ENCODE results near the gene GUCY1A1.

The GUCY1A1 gene, protein sequence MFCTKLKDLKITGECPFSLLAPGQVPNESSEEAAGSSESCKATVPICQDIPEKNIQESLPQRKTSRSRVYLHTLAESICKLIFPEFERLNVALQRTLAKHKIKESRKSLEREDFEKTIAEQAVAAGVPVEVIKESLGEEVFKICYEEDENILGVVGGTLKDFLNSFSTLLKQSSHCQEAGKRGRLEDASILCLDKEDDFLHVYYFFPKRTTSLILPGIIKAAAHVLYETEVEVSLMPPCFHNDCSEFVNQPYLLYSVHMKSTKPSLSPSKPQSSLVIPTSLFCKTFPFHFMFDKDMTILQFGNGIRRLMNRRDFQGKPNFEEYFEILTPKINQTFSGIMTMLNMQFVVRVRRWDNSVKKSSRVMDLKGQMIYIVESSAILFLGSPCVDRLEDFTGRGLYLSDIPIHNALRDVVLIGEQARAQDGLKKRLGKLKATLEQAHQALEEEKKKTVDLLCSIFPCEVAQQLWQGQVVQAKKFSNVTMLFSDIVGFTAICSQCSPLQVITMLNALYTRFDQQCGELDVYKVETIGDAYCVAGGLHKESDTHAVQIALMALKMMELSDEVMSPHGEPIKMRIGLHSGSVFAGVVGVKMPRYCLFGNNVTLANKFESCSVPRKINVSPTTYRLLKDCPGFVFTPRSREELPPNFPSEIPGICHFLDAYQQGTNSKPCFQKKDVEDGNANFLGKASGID

GRCh38 chr4:155666344-155667221 is at the start of gene GUCY1A1:
Gene GUCY1A1 (plus strand): TSS chr4:155666848. CDS start chr4:155696868, 30,020 bp downstream.
- peak within 1 kb of the TSS; percentile 78 for H3K4me3 ChIP-seq (ENCODE audit: low read length)
- TF ChIP-seq ZNF274 (IDR thresholded peaks at IDR 0.05; ENCODE audit: low read depth, low read length) = no peak

DNA sequence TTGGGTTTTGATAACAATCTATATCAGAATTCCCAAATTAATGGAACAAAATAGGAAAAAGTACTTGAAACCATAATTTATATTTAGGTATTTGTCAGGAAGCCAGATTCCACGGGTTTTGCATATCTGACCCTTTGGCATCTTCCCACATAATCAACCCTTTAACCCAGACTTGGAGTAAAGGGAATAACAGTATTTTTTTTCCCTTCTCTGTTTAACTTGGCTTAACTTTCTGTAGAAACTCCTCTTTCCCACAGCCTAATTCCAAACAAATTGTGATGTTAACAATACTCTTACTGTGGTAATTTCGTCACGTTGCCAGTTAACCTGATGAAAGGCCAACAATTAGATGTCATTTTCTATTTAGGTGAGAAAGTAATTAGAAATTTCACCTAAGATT is 49.4 kb upstream of the GUCY1A1 start:
- no peak for TF ChIP-seq ZNF274 (IDR thresholded peaks at IDR 0.05; ENCODE audit: low read depth, low read length)
- H3K4me3 ChIP-seq (ENCODE audit: low read length) = no peak overlapping the region

- no peak overlapping the region for H3K4me3 ChIP-seq (ENCODE audit: low read length)
- no peak for TF ChIP-seq ZNF274 (IDR thresholded peaks at IDR 0.05; ENCODE audit: low read depth, low read length)
These were observed 48.3 kb upstream of the GUCY1A1 start for GRCh38 chr4:155618183-155618838.

GRCh38 chr4:155620637-155621036 is 46.0 kb upstream of the GUCY1A1 start:
- TF ChIP-seq ZNF274 (IDR thresholded peaks at IDR 0.05; ENCODE audit: low read depth, low read length) = no peak
- H3K4me3 ChIP-seq (ENCODE audit: low read length) = no peak overlapping the region

- H3K4me3 ChIP-seq (ENCODE audit: low read length) = no peak overlapping the region
These were observed 42.2 kb upstream of the GUCY1A1 start for GRCh38 chr4:155624478-155624877.

GRCh38 chr4:155626561-155626960 is 40.1 kb upstream of the GUCY1A1 start:
- H3K4me3 ChIP-seq (ENCODE audit: low read length) = no peak overlapping the region
- TF ChIP-seq ZNF274 (IDR thresholded peaks at IDR 0.05; ENCODE audit: low read depth, low read length) = no peak

More at GRCh38 chr4:155624478-155624877, 42.2 kb upstream of the GUCY1A1 start:
- TF ChIP-seq ZNF274 (IDR thresholded peaks at IDR 0.05; ENCODE audit: low read depth, low read length) = no peak

DNA sequence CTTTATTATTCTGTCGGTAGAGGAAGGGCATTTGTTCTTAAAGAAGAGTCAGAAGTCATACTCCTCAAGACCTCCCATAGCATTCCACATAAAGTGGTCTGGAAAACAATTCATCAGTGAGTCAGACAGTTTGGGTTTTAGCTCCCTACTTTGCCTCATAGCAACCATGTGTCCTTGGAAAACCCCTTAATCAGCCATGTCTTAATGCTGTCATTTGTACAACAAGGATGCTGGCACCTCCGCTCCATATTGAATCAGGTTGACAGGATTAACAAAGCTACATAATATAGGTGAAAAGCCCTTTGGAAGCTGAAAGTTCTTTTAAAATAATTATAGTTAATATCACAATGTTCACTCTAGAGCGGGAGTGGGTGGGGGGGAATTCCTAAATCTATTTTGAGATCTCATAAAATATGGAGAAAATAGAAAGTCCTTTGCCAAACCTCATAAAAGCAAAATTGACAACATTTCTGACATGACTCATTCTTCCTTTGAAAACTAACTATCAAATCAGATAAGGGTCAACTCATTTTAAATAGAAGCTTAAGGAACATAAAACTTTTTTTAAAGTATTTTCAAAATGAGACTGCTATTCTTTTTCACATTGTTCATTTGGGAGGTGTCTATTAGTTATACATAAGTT is 37.3 kb upstream of the GUCY1A1 start:
- TF ChIP-seq ZNF274 (IDR thresholded peaks at IDR 0.05; ENCODE audit: low read depth, low read length) = no peak
- H3K4me3 ChIP-seq (ENCODE audit: low read length) = no peak overlapping the region

- H3K4me3 ChIP-seq (ENCODE audit: low read length) = no peak overlapping the region
- TF ChIP-seq ZNF274 (IDR thresholded peaks at IDR 0.05; ENCODE audit: low read depth, low read length) = no peak
These were observed 36.7 kb upstream of the GUCY1A1 start for GRCh38 chr4:155629956-155630355.

- no peak for TF ChIP-seq ZNF274 (IDR thresholded peaks at IDR 0.05; ENCODE audit: low read depth, low read length)
- H3K4me3 ChIP-seq (ENCODE audit: low read length) = no peak overlapping the region
These were observed 34.3 kb upstream of the GUCY1A1 start for GRCh38 chr4:155632310-155632840.

- no peak for TF ChIP-seq ZNF274 (IDR thresholded peaks at IDR 0.05; ENCODE audit: low read depth, low read length)
- no peak overlapping the region for H3K4me3 ChIP-seq (ENCODE audit: low read length)
These were observed 28.3 kb upstream of the GUCY1A1 start for GRCh38 chr4:155638195-155638965.

GRCh38 chr4:155639704-155640523 is 26.7 kb upstream of the GUCY1A1 start:
- TF ChIP-seq ZNF274 (IDR thresholded peaks at IDR 0.05; ENCODE audit: low read depth, low read length) = no peak
- H3K4me3 ChIP-seq (ENCODE audit: low read length) = peak overlapping the region; percentile 43; the same call in 1 of the 2 replicates

Measured in GM08714 (cell line).